HG02852 (cell line): ENCODE measurements around the gene CCDC88C.
"Not testable (repeated sequence)": the region's sequence is repeated elsewhere in the genome, so short reads cannot be mapped to it uniquely, and the experiment has no call there.

Experiments
- ATAC-seq: cut with Tn5 transposase; IDR thresholded peaks from one replicate; pipeline ENCODE4 v1.9.1; 2021; ENCODE audit warnings: mild to moderate bottlenecking, moderate library complexity; ENCODE audit not compliant: unreplicated experiment

Gene CCDC88C

GRCh38 chr14:91253795-91254323 is 163.8 kb downstream of the CCDC88C start:
- no peak for ATAC-seq

DNA sequence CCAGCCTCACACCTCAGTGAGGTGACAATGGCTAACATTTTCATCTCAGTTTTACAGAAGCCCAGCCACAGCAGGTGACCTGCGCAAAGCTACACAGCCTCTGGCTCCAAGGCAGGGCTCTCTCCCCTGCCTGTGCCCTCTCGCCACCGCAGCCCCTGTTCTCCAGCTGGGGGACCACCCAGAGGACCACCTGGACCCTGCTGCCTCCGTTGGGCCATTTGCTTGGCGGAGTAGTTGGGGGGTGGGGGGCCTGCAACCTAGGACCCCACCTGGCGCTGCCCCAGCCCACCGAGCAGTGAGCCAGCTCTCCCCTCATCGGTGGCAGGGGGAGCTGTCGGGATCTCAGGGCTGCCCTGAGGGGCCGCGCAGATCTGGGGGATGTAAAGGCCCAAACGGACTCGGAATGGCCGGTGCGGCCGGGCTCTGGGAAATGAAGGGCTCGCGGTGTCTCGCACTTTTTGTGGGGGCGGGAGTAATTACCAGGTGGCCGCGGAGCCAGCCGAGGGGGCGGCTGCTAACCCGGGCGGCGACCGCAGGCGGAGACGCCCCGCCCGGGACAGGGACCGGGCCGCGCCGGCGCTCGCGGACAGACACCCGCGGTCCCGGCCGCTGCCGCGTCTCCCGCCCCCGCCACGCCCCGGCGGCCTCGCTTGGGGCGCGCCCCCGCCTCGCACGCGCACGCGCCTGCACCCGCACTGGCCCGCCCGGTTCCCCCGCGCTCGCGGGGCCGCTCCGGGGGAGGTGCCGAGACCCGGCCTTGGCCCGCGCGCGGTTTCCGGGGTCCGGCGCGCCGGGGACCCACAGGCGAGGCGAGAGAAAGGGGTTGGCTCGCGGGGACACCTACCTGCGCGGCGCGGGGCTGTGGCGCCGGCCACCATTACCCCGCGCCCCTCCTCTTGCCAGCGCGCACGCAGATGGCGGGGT is 164.5 kb downstream of the CCDC88C start:
- peak; percentile 30 for ATAC-seq

- ATAC-seq, result no peak
Observed at GRCh38 chr14:91250912-91251311, 166.7 kb downstream of the CCDC88C start.

DNA sequence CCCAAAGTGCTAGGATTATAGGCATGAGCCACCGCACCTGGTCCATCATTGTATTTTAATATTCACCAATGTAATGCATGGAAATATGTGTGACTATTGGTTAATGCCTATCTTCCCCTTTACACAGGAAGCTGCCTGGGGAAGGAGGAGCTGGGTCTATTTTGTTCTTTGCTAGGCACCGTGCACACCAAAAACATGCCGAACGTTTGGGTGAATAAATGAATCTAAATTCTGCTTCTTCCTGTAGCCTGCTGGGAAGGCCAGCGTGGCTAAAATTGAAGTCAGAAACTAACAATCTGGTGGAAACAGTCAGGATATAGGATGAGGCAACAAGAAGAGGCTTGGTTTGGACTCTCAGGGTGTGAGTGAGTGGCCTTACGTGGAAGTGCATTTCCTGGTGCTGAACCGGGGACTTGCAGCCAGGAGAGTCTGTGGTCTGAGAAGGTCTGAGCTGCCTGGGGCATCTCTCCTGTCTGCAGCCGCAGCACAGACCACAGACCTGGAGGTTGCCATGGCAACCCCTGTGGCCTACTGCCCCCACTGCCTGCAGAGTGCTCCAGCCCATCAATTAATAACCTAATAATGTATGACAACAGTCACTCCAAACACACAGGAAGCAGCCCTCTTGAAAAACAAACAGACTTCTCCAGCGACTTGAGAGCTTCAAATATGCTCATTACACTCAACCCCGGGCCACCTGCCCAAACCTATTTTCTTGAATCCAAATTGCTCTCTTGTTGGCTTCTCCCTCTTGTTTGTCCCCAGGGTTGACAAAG is 167.6 kb downstream of the CCDC88C start:
- peak; percentile 80 for ATAC-seq

DNA sequence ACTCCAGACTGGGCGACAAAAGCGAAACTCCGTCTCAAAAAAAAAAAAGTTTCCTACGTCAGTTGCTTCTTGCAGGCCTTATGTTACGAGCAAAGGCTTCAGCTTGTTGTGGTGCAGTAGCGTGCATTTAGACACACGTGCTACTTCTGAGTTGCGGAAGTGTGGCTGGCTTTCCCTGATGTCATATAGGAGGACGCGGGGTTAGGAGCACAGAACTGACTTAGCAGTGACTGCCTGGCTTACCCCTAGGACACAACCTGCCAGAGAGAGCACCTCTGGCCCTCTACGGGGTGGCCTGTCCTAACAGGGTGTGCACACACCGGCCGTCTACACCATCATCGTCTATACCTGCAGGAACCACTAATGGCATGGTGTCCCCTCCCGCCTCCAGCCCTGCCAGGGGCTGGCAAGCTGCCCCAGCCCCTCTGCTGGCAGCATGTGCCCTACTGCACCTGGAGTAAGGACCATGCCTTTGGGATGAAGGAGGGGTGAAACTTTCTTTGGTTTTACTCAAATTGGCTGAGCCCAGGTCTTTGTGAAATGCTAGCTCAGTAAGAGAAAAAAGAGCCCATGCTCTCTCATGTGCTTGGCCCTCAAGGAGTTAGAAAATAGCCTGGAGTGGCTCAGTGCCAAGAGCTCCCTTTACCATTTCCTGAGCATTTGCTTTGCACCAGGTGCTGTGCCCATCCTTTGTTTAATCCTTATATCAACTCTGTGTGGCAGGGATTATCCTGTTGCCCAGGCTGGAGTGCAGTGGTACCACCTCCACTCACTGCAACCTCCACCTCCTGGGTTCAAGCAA is 171.4 kb downstream of the CCDC88C start:
- ATAC-seq, result no peak

DNA sequence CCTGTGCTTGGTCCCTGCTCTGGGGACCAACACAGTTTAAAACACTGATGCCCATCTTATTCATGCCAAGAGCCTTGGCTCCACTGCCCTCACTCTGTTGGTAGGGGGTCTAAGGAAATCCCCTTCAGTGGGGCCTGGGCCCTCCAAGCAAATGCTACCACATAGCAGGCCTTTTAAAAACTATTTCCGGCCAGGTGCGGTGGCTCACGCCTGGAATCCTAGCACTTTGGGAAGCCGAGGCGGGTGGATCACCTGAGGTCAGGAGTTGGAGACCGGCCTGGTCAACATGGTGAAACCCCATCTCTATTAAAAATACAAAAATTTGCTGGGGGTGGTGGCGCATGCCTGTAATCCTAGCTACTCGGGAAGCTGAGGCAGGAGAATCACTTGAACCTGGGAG is 172.0 kb downstream of the CCDC88C start:
- not testable (repeated sequence) for ATAC-seq

DNA sequence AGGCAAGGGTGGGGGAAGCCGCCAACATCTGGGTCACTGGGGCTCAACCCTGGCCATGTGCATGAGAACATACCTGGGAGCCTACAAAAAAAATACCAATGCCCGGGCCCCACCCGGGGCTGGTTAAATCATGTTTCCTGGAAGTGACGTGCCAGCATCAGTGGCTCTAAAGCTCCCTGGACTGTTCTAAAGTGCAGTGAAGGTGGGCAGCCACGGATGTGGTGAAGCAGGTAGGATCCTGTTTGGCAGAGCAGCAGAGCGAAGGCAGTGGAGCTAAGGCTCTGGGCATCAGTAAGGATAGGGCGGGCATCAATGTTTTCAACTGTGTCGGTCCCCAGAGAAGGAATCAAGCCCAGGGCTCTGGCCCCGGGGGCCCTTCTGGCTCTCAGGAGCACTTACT is 172.6 kb downstream of the CCDC88C start:
- no peak for ATAC-seq

DNA sequence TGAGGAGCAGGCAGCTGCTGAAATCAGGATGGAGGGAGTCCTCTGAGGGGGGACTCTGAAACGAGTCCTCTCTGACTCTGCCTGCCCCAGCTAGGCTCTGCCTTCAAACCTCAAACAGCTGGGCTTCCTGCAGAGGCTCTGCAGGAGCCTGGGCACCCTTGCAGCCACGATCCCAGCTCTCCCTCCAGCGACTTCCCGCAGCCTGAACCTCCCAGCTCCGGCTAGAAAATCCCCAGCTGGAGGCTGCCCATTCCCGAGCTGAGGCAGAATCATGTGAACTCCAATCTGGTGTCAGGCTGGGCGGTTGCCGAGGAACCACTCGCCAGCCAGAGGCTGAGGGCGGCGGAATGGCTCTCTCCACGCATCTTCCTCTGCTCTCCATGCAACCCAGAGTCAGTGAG is 173.1 kb downstream of the CCDC88C start, which contains the start of gene GPR68:
Gene GPR68 (minus strand): TSS at position 204 of the 401 bp plus-strand sequence. CDS start 9,654 bp downstream, outside the sequence.
- ATAC-seq, result no peak

DNA sequence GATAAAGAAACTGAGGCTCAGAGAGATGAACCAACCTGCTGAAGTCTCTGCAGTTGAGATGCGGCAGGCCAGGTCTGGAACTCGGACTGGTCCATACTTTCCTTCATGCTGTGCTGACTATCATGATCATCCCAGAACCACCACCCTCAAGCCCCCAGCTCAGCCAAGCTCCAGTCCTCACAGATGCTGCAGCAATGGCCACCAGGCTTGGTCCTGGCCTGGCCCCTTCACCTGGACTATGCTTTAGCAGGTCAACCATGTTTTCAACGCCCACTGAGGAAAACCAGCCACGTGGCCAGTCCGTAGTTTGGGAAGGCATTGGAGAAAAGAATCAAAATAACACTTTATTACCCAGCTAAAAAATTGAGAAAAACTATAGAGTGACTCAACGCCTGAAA is 174.5 kb downstream of the CCDC88C start:
- peak; percentile 4 for ATAC-seq

- no peak for ATAC-seq
Observed at GRCh38 chr14:91242635-91243034, 175.0 kb downstream of the CCDC88C start.

- peak; percentile 51 for ATAC-seq
Observed at GRCh38 chr14:91241863-91242262, 175.8 kb downstream of the CCDC88C start.

DNA sequence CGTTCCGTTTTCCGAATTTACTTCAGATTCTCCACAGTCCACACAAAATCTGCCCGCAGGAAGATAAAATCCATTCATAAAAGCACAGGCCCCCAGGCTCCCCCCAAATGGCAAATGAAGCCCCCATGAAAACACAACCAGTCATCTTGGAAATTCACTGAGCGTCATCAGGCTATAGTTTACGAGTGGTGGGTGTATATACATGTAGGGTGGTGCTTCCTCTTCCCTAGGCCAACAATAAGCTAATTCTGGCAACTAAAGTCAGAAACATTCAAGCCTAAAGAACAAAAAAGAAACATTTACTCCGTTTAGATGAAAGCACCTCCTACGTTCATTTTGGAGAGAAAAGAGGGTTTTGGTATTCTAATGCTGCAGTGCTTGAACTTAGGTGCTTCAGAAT is 179.0 kb downstream of the CCDC88C start:
- no peak for ATAC-seq

DNA sequence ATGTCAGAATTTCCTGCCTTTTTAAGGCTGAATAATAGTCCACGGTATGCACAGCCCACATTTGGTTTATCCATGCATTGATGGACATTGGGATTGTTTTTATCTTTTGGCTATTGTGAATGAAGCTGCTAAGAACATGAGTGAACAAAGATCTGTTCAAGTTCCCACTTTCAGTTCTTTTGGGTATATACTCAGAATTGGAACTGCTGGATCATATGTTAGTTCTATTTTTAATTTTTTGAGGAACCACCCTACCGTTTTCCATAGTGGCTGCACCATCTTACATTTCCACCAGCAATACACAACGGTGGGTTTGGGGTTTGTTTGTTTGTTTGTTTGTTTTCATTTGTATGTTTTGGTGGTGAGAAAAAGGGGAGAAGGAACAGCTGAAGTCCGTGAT is 179.5 kb downstream of the CCDC88C start:
- no peak for ATAC-seq

DNA sequence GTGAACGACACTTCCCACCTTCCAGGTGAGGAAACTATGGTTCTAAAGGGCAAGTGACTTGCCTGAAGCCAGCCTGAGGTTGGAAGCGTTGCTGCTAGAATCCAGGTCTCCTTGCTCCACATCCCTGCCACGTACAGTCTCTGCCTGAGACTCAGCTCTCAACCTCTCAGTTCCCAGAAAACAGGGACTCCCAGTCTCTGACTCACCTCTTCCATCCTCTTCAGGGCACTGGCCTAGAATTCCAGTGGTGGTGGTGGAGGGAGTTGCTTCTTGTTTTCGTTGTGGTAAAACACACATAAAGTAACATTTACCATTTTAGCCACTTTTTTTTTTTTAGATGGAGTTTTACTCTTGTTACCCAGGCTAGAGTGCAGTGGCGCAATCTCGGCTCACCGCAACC is 180.4 kb downstream of the CCDC88C start:
- no peak for ATAC-seq

DNA sequence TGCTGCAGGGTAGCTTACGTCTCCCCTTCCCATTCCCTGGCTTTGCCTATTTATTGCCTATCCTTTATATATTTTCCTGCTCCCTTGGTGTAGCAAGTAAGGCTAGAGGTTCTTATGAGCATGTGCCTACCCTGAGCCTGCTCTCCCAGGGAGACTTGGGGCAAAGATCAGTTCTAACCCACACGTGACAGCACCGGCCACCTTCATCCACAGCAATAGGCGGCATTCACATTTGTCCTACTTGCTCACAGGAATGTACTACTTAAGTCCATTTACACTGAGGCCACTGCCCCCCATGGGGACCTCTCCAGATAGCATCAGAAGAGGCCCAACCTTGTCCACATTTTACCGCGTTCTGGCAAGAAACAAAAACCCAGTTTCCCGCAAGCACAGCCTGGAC is 181.8 kb downstream of the CCDC88C start:
- ATAC-seq, result no peak

GRCh38 chr14:91234791-91235114 is 182.9 kb downstream of the CCDC88C start:
- no peak for ATAC-seq

DNA sequence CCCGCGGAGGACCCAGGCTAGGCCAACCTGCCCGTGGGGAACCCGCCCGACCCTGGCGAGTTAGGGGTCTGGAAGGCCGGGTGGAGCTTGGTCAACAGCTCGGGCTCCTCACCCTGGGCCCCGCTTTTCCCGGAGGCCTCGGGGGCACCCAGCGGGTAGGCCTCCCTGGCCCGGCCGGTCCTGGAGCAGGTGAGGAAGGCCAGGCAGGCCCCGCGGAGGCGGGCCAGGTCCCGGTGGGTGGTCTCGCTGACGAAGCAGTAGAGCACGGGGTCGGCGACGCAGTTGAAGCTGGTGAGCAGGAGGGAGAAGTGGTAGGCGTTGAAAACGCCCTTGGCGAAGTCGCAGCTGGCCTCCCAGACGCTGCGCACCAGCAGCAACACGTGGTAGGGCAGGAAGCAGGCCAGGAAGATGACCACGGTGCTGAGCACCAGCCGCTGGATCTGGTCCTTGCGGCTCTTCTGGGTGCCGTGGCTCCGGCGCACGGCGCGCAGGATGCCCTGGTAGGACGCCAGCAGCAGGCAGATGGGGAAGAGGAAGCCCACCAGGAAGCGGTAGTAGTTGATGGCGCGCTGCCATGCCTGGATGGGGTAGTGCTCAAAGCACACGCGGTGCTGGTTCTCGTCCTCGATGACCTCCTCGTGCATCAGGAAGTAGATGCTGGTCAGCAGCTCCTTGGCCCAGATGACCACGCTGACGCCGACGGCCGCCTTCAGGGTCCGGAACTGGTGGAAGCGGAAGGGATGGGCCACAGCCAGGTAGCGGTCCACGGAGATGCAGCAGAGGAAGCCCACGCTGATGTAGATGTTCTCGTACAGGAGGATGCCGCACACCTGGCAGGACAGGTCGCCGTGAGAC is 183.5 kb downstream of the CCDC88C start:
- no peak for ATAC-seq

DNA sequence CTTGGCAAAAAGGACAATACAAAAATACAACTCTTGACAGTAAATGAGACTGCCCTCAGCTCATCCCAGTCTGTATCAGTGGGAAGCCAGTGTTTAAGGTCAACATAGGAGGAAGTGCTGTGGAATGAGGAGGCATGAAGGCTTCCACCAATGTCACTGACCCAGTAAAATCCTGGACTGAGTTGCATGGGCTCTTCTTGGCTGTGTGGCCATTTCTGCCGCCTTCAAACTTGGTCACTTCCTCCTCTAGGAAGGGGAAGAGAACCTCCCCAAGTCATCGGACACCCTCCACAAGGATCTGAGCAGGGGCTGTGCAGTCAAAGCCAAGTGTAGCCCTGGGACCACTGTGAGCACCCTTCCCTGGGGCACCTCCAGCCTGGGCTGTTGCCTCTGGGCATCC is 185.0 kb downstream of the CCDC88C start:
- no peak for ATAC-seq

GRCh38 chr14:91232052-91232451 is 185.6 kb downstream of the CCDC88C start:
- no peak for ATAC-seq

GRCh38 chr14:91231446-91231845 is 186.2 kb downstream of the CCDC88C start:
- no peak for ATAC-seq
